B cell (primary cell): ENCODE data around the gene JPT1. TPM values are rescaled to one million over a fixed set of nuclear protein-coding genes. Genes with fewer than 3 reads are reported as not detected.

Experiments
- ATAC-seq: fragments of 200-7000 bp; cut with Tn5 transposase; one replicate; pipeline ENCODE4 v1.10.0; 2021; ENCODE audit warnings: low read depth, mild to moderate bottlenecking, moderate number of reproducible peaks, moderate library complexity
- CTCF ChIA-PET: fragments of 350-600 bp; sonication (Branson Sonifier 250); formaldehyde crosslinking; loops from one replicate; lab custom pipeline; 2021; ENCODE audit warnings: antibody characterized with exemption, inconsistent platforms; lab: Charles Lee
- POLR2A ChIA-PET: fragments of 350-600 bp; sonication (Branson Sonifier 250); formaldehyde crosslinking; loops from one replicate; lab custom pipeline; 2021; ENCODE audit warnings: antibody characterized with exemption; lab: Charles Lee
- DNase-seq: peaks from one replicate; pipeline ENCODE4 v3.0.0; 2013
- H2AFZ ChIP-seq: 2 replicates; pipeline ENCODE4 v1.6.1; 2012; ENCODE audit warnings: mild to moderate bottlenecking, low read depth, low read length; ENCODE audit not compliant: insufficient read depth, poor library complexity, severe bottlenecking
- H3K27ac ChIP-seq, 2 donors: 1 replicate in 1 of 2; 2 replicates in 1 of 2; pipeline ENCODE4 v1.5.1; 2012 to 2013; ENCODE audit warnings: low read length in 2 of 2, mild to moderate bottlenecking in 2 of 2, moderate library complexity in 1 of 2
- H3K27me3 ChIP-seq, 4 experiments: fragments of 200-600 bp in 1 of 4; sonication (generic) in 1 of 4; replicated peaks in 1 of 4; 1 replicate in 2 of 4; 2 replicates in 2 of 4; pipeline versions ENCODE4 v1.6.1 to v1.7.0; 2013 to 2016; ENCODE audit warnings: low read length in 3 of 4, mild to moderate bottlenecking in 2 of 4, mixed read lengths in 1 of 4, moderate library complexity in 1 of 4; ENCODE audit not compliant: insufficient read depth in 4 of 4, control insufficient read depth in 3 of 4; ENCODE audit errors: control extremely low read depth in 1 of 4
- H3K36me3 ChIP-seq, 2 experiments: replicated peaks in 1 of 2; 1 replicate in 1 of 2; 2 replicates in 1 of 2; pipeline versions ENCODE4 v1.6.1 to v1.7.1; 2013; ENCODE audit warnings: low read length in 1 of 2; ENCODE audit not compliant: insufficient read depth in 2 of 2, control insufficient read depth in 1 of 2; ENCODE audit errors: control extremely low read depth in 1 of 2, extremely low read depth in 1 of 2
- H3K4me1 ChIP-seq, 2 donors: fragments of 200-600 bp in 1 of 2; sonication (generic) in 1 of 2; 1 replicate in 1 of 2; 2 replicates in 1 of 2; pipeline versions ENCODE4 v1.5.1 to v1.6.1; 2013 to 2017; ENCODE audit warnings: low read length in 2 of 2; ENCODE audit not compliant: control insufficient read depth in 2 of 2, insufficient read depth in 2 of 2
- H3K4me2 ChIP-seq: replicated peaks from 2 replicates; pipeline ENCODE3; 2012; ENCODE audit warnings: mild to moderate bottlenecking, low read depth, low read length; ENCODE audit not compliant: poor library complexity, severe bottlenecking
- H3K4me3 ChIP-seq, 5 experiments: fragments of 200-600 bp in 1 of 5; sonication (generic) in 1 of 5; 1 replicate in 3 of 5; 2 replicates in 2 of 5; pipeline versions ENCODE4 v1.5.1 to v1.7.0; 2011 to 2016; ENCODE audit warnings: low read length in 4 of 5, mild to moderate bottlenecking in 4 of 5, low read depth in 2 of 5, control low read depth in 1 of 5, moderate library complexity in 1 of 5; ENCODE audit not compliant: insufficient read depth in 1 of 5; ENCODE audit errors: control extremely low read depth in 1 of 5, extremely low read depth in 1 of 5
- H3K79me2 ChIP-seq: fragments of 200-600 bp; sonication (generic); one replicate; pipeline ENCODE4 v1.6.0; 2016; ENCODE audit warnings: low read length; ENCODE audit not compliant: control insufficient read depth, insufficient read depth
- H3K9ac ChIP-seq: fragments of 200-600 bp; sonication (generic); 2 replicates; pipeline ENCODE4 v1.6.1; 2017; ENCODE audit warnings: mild to moderate bottlenecking, low read length, moderate library complexity
- H3K9me3 ChIP-seq, 3 donors: one replicate each; pipeline versions ENCODE4 v1.6.1 to v1.7.1; 2013; ENCODE audit warnings: low read length in 2 of 3; ENCODE audit not compliant: control insufficient read depth in 2 of 3, insufficient read depth in 1 of 3; ENCODE audit errors: control extremely low read depth in 1 of 3
- H4K20me1 ChIP-seq: 2 replicates; pipeline ENCODE4 v1.6.0; 2012; ENCODE audit warnings: mild to moderate bottlenecking, low read length; ENCODE audit not compliant: insufficient read depth, control insufficient read depth, poor library complexity, severe bottlenecking
- H3K27ac Mint-ChIP-seq: one replicate; pipeline ENCODE4 v1.8.0; 2021; ENCODE audit warnings: mixed read lengths
- H3K27me3 Mint-ChIP-seq: one replicate; pipeline ENCODE4 v1.8.0; 2021; ENCODE audit warnings: mixed read lengths
- H3K4me1 Mint-ChIP-seq: one replicate; pipeline ENCODE4 v1.8.0; 2021; ENCODE audit warnings: mixed read lengths
- H3K4me3 Mint-ChIP-seq: one replicate; pipeline ENCODE4 v1.8.0; 2021; ENCODE audit warnings: mixed read lengths
- H3K9me3 Mint-ChIP-seq: one replicate; pipeline ENCODE4 v1.8.0; 2022; ENCODE audit warnings: mixed read lengths; ENCODE audit not compliant: insufficient read depth
- EZH2 ChIP-seq: IDR thresholded peaks from 2 replicates; pipeline ENCODE4 v1.6.1; 2012; ENCODE audit warnings: borderline replicate concordance, low read depth, mild to moderate bottlenecking, moderate library complexity, low read length; ENCODE audit not compliant: insufficient read depth, poor library complexity, severe bottlenecking
- WGBS: methylation state at CpG from one replicate; pipeline ENCODE4 v1.1.5; 2013; ENCODE audit warnings: missing lambda C conversion rate; ENCODE audit not compliant: insufficient coverage; 5-methylcytosine and 5-hydroxymethylcytosine counted together
- intact Hi-C: fragments of 100-400 bp; cut with micrococcal nuclease; formaldehyde crosslinking; loops from one replicate; pipeline ENCODE4 v1.10.0; 2022
- polyA plus RNA-seq: library from polyadenylated mRNA; depleted of rRNA; stranded (reverse); fragments of >200 nt; gene quantifications from 2 replicates; pipeline ENCODE4 v1.2.3, GENCODE V29; 2012
- total RNA-seq, 2 donors: library from RNA; stranded (reverse); fragments of 120-200 nt in 1 of 2; gene quantifications; 1 replicate in 1 of 2; 2 replicates in 1 of 2; pipeline versions ENCODE4 v1.2.3 to v1.2.4, GENCODE V29; 2013 to 2022
- TF ChIP-seq, protein P1 (sequence below): fragments of 200-600 bp; IDR thresholded peaks from one replicate; pipeline ENCODE4 v1.8.0; 2022; ENCODE audit warnings: antibody characterized with exemption, mild to moderate bottlenecking

Gene JPT1
- total and polyA plus RNA-seq, 2 donors (not counting 1 experiment from before 2014, with no cell fraction given) = 34.8 to 37.6 TPM

DNA sequence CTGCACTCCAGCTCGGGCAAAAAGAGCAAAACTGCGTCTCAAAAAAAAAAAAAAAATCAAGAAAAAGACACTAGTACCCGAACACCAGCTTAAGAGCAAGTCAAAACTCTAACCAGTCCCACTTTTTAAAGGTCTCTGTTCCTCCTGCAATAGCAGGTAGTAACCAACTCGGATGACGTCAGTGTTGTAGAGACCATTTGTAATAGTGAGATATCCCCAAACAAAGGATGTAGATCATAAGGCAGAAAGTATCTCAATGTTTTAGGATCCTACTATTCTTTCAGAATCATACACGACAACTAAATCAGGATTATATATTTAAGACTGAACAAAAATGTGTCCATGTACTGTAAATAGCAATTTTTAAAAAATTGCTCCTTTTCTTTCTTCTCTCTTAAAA lies 2.4 kb downstream of the JPT1 start:
- DNase-seq = no peak
- intact Hi-C loops = no loop called here
- no peak overlapping the region for H3K9ac ChIP-seq
- no peak overlapping the region for H3K4me2 ChIP-seq
- Mint-ChIP-seq H3K27ac (no peak overlapping the region), H3K4me3 (no peak overlapping the region), H3K27me3 (no peaks in the 10 kb centered on the region), H3K9me3 (no peaks in the 10 kb centered on the region), H3K4me1 (peaks cover 33% of the 10 kb centered on the region)
- H3K4me1 ChIP-seq = peaks cover 15 to 22% of the 10 kb centered on the region in 2 donors
- no peak overlapping the region for H3K27ac ChIP-seq
- H3K27me3 ChIP-seq = no peaks in the 10 kb centered on the region
- no peak overlapping the region for H2AFZ ChIP-seq
- no peaks in the 10 kb centered on the region for H3K9me3 ChIP-seq
- no peak for ATAC-seq
- H3K4me3 ChIP-seq = no peak overlapping the region
- H3K79me2 ChIP-seq = peaks cover 41% of the 10 kb centered on the region
- WGBS = 100% methylated on average over 1 of the region's 6 CpGs
- POLR2A ChIA-PET = interaction anchor here (0.7 kb wide), 1 partner anchor 29 kb away, joined by 5 read pairs; no protein-coding TSS in a partner anchor
- peaks cover 0 to 9% of the 10 kb centered on the region in 2 experiments for H3K36me3 ChIP-seq
- CTCF ChIA-PET = interaction anchor here (0.8 to 1.6 kb wide), 3 partner anchors 19 to 38 kb away, joined by 3 to 4 read pairs (median 3); partner anchors contain the start of gene NT5C
- TF ChIP-seq, protein P1, sequence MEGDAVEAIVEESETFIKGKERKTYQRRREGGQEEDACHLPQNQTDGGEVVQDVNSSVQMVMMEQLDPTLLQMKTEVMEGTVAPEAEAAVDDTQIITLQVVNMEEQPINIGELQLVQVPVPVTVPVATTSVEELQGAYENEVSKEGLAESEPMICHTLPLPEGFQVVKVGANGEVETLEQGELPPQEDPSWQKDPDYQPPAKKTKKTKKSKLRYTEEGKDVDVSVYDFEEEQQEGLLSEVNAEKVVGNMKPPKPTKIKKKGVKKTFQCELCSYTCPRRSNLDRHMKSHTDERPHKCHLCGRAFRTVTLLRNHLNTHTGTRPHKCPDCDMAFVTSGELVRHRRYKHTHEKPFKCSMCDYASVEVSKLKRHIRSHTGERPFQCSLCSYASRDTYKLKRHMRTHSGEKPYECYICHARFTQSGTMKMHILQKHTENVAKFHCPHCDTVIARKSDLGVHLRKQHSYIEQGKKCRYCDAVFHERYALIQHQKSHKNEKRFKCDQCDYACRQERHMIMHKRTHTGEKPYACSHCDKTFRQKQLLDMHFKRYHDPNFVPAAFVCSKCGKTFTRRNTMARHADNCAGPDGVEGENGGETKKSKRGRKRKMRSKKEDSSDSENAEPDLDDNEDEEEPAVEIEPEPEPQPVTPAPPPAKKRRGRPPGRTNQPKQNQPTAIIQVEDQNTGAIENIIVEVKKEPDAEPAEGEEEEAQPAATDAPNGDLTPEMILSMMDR = no peak
- TF ChIP-seq EZH2 = no peak
- H4K20me1 ChIP-seq = peaks cover 8% of the 10 kb centered on the region

DNA sequence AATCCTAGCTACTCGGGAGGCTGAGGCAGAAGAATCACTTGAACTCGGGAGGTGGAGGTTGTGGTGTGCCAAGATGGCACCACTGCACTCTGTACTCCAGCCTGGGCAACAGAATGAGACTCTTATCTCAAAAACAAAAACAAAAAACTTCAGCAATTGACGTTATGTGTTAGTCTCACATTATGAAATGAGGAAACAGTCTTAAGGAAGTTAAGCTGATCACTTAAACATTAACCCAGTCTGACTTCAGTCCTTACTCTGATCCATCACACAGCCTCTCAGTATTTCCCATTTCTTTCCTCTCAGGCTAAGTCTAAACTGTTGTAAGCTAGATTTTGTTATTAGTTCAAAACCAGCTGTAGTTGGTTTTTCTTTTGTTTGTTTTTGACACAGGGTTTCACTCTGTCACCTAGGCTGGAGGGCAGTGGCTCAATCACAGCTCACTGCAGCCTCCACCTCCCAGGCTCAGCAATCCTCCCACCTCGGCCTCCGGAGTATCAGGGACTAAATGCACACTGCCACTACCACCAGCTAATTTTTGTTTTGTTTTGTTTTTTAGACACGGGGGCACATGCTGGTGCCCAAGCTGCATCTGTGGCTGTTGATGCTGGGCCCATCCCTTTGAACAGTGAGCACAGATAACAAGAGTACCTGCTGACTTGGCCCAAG lies 6.3 kb downstream of the JPT1 start:
- no peaks in the 10 kb centered on the region for H3K9me3 Mint-ChIP-seq
- Histone ChIP-seq H3K79me2 (peaks cover 29% of the 10 kb centered on the region), H3K9me3 (no peaks in the 10 kb centered on the region), H3K4me1 (peaks cover 5 to 6% of the 10 kb centered on the region in 2 donors), H3K27ac (no peak overlapping the region), H3K9ac (no peak overlapping the region), H3K27me3 (no peaks in the 10 kb centered on the region), H2AFZ (no peak overlapping the region), H3K4me2 (no peak overlapping the region), H4K20me1 (no peaks in the 10 kb centered on the region), H3K36me3 (peaks cover 0 to 32% of the 10 kb centered on the region in 2 experiments), H3K4me3 (no peak overlapping the region)
- POLR2A ChIA-PET = interaction anchor here (0.6 to 1.1 kb wide), 3 partner anchors 11 to 104 kb away, joined by 3 read pairs; no protein-coding TSS in a partner anchor
- no peak overlapping the region for H3K4me3 Mint-ChIP-seq
- TF ChIP-seq EZH2 = no peak
- TF ChIP-seq, protein P1 = no peak
- ATAC-seq (no peak), DNase-seq (no peak)
- intact Hi-C loops = no loop called here
- 100% methylated on average over 3 of the region's 6 CpGs for WGBS
- peaks cover 19% of the 10 kb centered on the region for H3K4me1 Mint-ChIP-seq
- CTCF ChIA-PET = interaction anchor here (1.1 to 1.7 kb wide), 3 partner anchors 16 to 29 kb away, joined by 3 to 5 read pairs (median 3); partner anchors contain the start of gene NT5C
- peak overlapping the region; percentile 11 for H3K27ac Mint-ChIP-seq
- no peaks in the 10 kb centered on the region for H3K27me3 Mint-ChIP-seq
